GM19438 (cell line): ENCODE results near the gene RPL29.
"Not testable (repeated sequence)": the region's sequence is repeated elsewhere in the genome, so short reads cannot be mapped to it uniquely, and the experiment has no call there.

Source experiments
- ATAC-seq: cut with Tn5 transposase; IDR thresholded peaks from one replicate; pipeline ENCODE4 v1.9.1; 2021; ENCODE audit warnings: low read depth; ENCODE audit not compliant: unreplicated experiment

The RPL29 gene

DNA sequence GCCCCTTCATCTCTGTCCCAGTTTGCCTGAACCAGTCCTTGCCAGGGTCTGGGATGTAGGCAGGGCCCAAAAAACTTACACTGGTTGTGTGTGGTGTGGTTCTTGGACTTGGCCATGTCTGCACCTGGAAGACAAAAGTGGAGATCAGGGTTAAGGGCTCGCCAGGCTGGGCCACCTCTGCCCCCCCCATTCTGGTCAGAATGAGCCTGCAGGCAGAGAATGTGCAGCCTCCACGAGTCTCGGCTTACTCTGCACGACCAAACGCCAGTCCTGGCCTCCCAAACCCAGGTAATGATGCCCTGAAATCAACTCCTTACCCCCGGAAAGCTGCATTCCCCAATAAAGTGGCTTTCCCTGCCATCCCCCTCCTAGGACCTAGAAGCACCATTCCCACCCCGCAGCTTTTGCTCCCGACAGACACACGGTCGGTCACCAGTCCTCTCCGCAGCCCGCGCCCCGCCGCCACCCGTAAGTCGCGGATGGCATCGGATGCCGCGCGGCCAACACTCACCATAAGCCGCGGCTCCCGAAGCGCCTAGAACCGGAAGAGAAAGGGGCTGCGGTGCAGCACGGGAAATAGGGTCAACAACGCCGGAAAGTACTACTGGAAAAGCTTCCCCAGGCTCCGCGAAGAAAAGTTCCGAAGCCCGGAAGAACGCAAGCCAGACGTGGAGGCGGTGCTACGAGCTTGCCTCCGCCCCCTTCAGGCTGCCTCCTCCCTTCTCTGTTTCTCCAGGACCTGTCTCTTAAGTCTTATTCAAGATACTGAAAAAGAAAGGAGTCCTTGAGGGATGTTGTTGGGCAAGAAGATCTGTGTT lies at the start of gene RPL29:
Gene RPL29, minus strand, starts transcription at position 550 of the 818 bp plus-strand sequence. Its CDS starts 434 bp downstream, at position 116.
- ATAC-seq: peak; percentile 85

DNA sequence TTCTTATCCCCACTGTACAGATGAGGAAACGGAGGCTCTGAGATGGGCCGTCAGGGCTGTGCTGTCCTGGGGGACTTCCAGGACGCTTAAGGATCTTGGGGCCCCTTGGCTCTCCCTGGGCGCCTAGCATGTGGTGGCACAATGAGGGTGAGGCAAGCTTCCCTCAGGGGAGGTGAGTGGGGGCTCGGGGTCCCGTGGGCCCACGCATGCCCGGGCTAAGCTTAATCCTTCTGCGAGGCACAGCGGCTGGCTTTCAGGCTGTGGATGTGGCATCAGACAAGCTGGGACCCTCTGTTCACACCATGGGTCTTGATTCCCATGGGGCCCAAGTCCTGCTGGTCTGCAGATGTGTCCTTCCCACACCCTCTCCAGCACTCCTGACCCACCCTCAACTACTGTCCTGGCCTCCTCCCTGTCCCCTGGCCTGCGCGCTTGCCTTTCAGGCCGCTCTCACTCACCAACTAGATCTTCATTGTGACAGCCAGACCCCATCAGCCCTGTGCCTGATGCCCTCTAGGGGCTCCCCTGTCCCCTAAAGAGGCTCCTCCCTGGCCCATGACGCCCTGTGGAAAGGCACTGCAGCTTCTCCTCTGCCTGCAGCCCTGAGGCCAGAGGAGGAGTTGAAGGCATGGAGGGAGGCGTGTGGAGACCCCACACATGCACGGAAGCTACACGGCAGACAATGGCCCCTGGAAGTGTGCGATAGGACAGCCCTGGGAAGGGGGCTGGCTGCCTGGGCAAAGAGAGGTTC lies 49.3 kb upstream of the RPL29 start:
- no peak for ATAC-seq

DNA sequence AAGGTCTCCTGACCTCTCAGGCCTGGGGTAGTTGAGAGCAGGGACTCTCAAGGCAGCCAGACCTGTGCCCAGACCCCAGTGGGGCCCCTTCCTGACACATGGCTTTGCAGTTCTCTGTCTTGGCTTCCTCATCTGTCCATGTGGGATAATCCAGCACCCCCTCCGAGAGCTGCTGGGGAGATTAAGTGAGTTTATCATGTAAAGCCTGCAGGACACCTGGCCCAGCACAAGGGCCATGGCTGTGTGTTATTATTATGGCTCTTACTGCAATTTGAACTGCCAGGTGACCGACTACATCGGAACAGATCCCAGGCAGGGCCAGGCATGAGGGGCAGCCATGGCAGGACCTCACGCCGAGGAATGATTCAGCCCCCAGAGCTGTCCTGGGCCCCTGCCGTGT lies 48.1 kb upstream of the RPL29 start:
- ATAC-seq: no peak

DNA sequence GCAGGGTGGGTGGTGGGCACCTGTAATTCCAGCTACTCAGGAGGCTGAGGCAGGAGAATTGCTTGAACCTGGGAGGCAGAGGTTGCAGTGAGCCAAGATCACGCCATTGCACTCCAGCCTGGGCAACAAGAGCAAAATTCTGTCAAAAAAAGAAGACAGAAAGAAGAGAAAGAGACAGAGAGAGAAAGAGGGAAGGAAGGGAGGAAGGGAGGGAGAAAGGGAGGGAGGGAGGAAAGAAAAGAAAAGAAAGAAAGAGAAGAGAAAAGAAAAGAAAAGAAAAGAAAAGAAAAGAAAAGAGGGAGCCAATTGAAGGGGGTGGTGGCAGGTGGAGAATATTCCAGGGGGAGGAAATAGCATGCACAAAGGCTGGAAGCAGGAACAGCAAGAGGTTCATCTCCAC lies 47.3 kb upstream of the RPL29 start:
- not testable (repeated sequence) for ATAC-seq

DNA sequence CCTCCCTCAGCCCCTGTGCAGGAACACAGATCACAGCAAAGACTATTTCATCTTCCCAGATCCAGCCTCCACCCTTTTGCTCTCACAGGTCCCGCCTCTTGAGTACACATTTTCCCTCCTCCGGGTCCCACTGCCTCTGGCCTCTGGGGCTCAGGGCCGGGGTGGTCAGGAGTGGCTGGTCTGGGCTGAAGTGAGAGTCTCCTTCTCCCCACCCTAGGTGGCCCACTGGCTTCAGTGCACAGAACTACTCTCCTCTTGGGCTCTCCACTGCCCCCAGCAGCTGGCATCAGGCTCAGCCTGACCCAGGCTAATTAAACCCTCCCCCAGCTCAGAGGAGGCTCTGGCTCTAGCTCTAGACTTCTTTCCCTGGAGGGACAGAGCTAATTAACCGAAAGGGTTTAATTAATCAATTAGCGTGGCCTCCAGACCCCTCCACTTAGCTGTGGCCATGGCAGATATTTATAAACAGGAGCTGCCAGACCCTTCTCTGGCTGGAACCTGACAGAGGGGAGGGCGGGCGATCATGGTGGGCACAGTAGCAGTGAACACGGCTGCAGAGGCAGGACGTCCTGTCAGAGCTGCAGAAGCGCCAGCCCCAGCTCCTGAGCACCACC lies 45.5 kb upstream of the RPL29 start:
- ATAC-seq: no peak

DNA sequence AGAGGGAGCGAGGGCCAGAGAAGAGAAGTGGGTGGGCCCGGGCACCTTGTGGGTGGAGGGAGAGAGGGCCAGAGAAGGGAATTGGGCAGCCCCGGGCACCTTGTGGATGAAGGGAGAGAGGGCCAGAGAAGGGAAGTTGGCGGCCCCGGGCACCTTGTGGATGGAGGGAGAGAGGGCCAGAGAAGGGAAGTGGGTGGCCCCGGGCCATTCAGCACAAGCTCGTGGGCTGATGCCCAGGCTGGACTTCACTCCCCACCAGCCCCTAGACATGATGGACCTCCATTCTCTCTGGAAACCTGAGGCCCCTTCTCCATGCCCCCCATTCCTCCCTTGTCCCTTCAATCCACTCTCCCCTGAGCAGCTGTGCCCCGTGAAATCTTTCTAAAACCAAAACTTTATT lies 44.9 kb upstream of the RPL29 start:
- ATAC-seq: no peak

DNA sequence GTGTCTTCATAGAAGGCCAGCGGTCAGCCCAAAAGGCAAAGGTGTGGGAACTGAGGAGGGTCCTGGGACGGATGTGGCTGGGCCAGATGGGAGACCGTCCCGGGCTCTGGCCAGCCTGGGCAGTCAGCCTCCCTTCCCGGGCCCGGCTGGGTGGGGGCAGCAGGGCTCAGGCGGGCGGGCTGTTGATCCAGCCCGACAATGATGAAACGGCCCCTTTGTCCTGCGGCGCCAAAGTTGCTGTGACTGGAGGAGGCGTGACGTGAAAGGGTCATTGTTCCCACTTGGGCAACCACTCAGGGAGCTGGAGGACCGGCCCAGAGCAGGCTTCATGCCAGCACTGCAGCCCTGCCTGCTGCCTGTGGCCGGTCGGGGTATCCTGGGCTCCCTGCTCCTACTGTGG lies 44.2 kb upstream of the RPL29 start:
- ATAC-seq: no peak

DNA sequence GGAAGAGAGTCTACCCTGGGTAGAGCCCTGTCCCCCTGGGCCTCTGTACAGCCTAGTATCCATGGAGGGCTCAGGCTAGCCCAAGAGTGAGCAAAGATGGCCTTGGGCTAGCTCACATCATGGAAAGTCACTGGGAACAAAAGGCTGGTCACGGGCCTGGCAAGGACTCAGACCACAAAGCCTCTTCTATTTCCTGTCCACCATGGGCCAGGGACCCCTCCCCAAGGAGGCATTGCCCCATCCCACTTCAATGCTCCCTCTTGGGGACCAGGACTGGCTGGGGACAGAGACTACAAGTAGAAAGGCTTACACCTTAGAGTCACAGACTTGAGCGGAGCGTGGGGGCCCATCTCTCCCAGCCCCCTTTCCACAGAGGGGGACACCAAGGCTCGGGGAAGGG lies 43.7 kb upstream of the RPL29 start:
- no peak for ATAC-seq

DNA sequence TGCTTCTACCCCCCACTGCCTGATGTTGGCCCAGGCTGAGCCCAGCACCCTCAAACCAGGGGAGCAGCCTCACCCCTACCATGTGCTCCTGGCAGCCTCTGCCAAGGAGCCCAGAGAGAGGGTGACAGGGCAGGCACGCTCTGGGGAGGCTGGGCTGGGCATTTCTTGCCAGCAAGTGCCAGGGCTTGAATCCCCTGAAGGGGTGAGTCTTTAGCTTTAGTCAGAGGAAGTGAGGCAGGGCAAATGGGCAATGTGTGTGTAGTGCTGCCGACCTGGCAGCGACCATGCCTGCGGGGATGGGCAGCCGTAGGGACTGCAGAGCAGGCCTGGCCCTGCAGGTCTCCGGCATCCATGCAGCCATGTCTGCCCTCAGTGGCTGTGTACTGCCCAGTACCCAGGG lies 42.5 kb upstream of the RPL29 start:
- no peak for ATAC-seq

DNA sequence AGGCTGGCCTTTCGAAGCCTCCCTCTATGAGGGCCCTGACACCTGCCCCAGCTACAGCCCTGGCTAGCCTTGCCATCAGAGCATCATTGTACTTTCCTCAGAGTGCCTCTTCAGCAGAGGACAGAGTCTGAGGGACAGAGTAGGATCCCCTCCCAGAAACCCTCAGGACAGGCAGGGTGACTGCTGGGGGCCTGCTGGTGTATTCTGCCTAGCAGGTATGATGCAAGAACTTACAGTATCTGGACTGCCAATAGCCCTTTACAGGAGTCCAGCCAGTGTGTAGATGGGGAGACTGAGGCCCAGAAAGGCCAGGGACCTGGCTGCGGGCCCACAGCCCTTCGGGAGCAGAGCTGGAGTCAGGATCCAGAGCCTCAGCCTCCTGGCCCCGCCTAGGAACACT lies 41.6 kb upstream of the RPL29 start:
- no peak for ATAC-seq

DNA sequence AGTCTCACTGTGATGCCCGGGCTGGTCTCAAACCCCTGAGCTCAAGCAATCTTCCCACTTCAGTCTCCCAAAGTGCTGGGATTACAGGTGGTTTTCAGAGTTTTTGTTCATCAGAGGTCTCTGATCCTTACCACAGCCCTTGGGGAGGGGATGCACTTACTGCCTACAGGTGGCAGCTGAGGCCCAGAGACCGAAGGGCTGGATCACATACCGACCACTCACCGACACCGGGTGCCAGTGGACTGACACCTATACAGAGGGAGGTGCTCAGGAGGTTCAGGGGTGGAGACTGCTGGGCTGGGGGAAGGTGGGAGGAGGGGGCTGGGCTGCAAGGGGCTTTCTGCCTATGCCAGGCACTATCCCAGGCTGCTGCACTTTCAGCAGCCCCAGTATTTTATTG lies 41.1 kb upstream of the RPL29 start:
- ATAC-seq: no peak

DNA sequence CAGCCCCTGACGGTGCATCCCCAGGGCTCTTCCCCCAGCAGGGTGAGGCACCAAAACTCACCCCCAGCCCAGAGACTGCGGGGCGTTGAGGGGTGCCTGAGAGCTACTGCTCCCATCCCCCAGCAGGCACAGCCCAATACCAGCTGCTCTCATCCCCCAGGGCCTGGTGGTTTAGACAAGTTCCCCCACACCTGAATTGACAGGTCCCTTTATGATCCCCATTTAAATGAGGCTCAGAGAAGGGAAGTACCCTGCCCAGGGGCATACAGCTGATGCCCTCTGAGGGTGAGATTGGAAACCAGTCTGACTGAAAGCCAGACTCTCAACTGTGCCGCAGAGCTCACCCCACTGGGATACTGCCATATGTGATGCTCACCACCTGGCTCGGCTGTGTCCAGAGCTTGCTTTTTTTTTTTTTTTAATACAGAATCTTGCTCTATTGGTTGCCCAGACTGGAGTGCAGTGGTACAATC lies 40.6 kb upstream of the RPL29 start:
- ATAC-seq: no peak

DNA sequence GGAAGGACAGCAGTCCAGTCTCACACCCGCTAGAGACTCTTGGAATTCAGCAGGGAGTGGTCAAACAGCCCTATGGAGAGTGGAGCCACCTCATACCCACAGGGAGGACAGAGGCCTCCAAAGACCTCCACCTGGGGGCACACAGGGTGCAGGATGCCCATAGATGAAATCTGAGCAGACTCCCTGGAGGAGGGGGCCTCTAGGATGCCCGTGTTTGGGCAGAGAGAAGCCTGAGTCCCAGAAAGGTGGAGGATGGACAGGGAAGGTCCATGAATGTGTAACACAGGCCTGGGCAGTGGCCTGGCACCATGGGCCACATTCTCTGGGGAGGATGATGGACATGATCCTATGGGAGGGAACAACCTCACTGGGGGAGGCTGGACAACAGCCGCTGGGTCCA lies 39.0 kb upstream of the RPL29 start:
- no peak for ATAC-seq

DNA sequence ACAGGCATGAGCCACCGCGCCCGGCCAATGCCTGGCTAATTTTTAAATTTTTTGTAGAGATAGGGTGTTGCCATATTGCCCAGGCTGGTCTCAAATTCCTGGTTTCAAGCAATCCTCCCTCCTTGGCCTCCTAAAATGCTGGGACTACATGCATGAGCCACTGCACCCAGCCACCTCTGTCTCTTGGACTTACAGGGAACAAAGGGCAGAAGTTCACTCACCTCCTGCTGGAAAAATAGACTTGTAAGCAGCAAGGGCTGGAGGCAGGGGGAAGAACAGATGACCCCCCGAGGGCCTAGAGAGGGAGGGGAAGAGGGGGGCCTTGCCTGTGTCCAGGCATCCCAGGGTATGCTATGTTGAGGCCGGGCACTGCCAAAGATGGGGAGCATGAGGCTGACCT lies 38.5 kb upstream of the RPL29 start:
- no peak for ATAC-seq

DNA sequence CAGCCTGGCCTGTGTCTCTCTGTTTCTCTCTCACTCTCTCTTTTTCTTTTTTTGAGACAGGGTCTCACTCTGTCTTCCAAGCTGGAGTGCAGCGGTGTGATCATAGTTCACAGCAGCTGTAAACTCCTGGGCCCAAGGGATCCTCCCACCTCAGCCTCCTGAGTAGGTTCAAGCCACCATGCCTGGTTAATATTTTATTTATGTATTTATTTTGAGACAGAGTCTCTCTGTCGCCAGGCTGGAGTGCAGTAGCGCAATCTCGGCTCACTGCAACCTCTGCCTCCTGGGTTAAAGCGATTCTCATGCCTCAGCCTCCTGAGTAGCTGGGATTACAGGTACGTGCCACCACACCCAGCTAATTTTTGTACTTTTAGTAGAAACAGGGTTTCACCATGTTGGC lies 38.1 kb upstream of the RPL29 start:
- ATAC-seq: not testable (repeated sequence)

DNA sequence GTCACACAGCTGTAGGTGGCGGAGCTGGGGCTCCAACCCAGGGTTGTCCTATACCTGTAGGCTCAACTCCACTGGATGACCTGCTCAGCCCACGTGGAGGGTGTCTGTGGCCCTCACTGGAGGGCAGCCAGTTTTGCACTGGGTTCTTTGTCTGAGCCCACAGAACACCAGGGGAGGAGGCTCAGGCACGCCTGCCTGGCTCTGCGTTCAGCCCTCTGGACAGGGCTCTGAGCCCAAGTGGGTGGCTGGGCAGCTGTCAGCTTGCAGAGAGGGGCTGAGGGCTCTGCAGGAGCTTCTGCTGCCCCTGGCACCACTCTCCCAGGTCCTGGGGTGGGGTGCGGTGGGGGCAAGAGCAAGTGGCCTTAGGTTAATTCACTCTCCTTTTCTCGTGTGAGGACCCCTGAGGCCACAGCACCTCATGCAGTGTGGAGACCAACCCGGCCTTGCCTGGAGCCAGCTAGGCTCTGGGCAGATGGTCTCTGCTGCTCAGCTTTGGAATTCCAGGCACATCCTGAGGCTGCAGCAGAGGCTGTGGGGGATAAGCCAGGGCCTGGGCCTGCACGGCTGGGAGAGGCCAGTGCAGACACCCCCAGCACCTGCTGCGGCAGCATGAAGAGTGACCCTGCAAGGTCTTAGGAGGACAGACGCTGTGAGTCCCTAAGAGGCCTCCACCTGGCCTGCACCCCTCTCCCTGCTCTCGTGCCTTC lies 37.2 kb upstream of the RPL29 start:
- ATAC-seq: no peak

DNA sequence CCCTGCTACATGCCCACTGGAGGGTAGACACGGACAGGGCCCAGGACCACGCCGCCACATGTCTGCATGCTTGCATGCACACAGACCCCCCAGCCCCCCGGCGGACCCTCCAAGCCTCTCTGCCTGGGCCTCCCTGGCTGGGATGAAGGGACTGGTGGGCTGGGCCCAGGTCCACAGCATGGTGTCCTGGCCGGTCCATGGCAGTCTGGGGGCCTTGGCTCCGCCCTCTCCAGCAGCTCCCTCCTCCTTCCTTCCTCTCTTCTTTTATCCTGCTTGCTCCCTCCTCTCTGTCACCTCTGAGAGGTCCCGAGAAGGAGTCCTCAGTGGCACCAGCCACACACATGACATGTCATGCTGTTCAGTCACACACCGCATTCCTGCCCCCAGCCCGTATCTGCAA lies 36.2 kb upstream of the RPL29 start:
- ATAC-seq: no peak

DNA sequence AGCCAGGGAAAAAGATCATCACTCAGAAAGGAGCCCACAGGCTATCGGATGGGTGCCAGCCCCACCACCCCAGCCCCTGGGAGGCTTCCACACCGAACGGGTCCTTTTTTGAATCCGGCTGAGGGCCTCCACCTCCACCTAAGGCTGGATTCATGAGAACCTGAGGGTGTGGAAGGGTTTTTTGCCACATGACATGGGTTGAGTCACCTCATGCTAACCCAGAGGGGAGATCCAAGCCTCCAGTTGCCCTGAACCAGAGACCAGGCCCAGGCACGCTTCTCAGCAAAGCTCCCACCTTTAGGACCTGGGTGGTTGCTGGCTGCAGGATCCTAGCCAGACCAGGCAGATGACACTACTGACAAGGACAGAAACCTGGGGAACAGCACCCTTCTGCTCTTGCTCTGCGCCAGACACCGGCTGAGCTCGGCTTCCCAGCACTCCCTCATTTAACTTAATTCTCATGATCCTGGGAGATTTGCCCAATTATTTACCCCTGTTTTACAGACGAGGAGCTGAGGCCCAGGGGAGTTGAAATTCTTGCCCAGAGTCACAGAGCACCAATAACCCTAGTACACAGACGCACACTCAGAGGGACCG lies 35.1 kb upstream of the RPL29 start:
- no peak for ATAC-seq

DNA sequence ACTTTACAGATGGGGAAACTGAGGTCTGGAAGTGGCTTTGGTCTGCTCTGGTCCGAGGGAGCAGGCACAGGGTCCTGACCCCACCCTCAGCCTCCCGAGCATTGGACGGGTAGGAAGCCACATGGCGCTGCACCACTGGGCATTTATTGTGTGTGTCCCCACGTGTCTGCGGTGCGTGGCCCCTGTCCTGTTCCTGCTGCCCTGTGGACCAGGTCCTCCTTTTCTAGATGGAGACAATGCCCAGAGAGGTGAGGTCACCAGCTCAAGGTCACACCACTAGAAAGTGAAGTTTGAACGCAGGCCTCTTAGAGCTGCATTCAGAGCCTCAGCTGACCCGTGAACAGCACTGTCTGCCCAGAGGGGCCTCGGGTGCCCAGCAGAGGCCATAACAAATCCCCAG lies 33.8 kb upstream of the RPL29 start:
- no peak for ATAC-seq

DNA sequence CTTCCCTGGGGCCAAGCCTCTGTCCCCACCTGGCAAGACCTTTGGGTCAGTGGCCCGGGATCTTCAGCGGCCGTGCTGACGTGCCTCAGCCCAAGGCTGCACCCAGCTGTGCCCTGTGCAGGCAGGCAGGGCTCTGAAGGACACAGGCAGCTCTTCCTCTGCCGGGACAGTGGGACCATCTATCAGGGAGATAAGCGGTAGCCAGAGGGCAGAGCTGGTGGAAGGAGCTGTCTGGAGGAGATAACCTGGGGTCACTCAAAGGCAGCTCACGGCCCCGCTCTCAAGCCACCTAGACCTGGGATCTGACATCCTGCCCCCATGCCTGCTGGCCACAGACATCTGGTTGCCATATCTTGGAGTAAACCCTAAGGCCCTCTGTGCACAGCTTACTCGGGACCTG lies 33.4 kb upstream of the RPL29 start:
- ATAC-seq: no peak

DNA sequence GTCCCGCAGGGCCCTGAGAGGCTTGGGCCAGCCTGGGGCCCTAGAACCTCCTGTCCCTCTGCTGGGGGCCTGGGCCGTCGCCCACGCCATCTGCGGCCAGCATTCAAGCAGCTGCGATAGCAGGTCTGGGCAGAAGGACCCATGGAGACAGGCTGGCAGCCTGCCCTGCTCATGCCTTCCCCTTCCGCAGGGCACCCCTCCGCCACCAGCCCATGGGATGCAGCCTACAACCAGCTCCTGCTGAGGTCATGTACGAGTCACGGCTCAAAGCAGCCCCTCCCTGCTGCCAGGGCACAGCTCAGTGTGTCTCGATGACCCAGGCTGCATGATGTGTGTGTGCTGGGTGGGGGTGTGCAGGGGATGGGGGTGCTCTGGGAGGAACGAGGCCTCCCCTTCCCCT lies 32.9 kb upstream of the RPL29 start:
- ATAC-seq: no peak
